SW480 (cell line): ENCODE data around the gene THSD8.
"Not testable (repeated sequence)": the region's sequence is repeated elsewhere in the genome, so short reads cannot be mapped to it uniquely, and the experiment has no call there.

Experiments used
- DNase-seq: peaks from one replicate; pipeline ENCODE4 v3.0.0-alpha.2; 2016; ENCODE audit warnings: low spot score

The THSD8 gene

DNA sequence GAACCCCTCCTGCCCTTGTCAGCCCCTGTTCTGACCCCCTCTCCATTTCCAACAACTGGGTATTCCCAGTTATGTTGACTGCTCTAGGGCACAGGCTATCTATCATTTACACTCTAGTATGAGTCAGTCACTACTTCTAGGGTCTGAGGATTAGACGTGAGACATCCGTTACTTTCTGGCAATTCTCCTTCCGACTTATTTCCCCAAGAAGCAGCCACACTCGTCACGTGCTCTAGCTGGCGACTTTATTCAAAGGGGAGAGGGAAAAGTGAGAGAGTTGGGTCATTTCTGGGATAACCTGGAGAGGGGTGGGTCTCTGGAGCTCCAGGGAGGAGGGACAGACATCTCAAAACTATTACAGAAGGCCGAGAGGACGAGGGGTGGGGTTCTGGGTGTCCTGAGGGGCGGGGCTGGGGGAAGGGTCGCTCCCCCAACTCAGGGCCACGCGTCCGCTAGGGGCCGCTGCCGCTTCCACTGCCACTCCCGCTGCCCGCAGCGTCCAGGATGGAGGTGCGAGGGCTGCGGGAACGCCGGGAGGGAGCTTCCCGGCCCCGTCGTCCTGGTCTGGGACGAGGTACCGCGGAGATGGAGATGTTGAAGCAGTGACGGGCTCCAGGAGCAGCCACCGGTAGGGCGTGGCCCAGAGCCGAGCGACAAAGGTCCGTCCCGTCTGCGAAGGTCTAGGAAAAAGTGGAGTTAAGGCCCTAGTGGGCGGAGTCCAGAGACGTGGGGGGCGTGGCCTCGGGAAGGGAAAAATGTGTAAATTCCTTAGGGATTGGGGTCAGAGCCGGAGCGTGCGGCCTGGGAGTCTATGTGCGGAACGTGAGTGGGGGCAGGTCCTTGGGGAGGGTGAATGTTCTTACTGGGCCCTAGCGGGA, 23.6 kb downstream of the THSD8 start:
- no peak for DNase-seq

DNA sequence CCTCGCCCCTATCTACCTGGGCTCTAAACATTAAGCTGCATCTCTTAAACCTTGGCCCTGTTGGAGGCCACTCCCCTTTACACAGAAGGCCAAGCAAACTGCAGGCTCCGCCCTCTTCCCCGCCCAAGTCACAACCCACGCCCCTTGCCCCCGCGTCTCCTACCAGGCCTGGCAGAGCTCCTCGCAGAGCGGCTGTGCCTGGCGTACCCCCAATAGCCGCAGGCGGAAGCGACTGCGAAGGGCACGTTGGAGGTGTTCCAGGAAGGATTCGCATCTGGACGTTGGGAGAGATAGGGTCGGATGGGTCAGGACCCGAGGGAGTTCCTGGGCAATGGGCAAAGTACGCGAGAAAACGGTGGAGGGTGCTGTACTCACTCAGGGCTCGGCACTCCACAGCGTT, 26.6 kb downstream of the THSD8 start:
- DNase-seq, result peak; percentile 63

DNA sequence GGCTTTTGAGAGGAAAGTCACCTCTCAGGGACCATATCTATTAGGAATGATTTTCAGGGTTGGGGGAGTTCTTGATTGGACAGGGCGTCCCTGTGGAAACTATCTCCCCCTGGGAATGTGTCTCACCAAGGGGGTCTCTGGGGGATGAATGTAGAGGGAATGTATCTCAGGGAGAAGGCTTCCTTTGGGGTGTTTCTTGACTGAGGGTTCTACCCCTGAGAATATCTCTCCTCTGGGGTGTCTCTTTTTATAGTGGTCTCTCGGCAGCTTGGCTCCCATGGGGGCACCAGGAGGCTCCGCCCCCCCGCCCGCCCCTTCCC, 31.5 kb downstream of the THSD8 start:
- no peak for DNase-seq

DNA sequence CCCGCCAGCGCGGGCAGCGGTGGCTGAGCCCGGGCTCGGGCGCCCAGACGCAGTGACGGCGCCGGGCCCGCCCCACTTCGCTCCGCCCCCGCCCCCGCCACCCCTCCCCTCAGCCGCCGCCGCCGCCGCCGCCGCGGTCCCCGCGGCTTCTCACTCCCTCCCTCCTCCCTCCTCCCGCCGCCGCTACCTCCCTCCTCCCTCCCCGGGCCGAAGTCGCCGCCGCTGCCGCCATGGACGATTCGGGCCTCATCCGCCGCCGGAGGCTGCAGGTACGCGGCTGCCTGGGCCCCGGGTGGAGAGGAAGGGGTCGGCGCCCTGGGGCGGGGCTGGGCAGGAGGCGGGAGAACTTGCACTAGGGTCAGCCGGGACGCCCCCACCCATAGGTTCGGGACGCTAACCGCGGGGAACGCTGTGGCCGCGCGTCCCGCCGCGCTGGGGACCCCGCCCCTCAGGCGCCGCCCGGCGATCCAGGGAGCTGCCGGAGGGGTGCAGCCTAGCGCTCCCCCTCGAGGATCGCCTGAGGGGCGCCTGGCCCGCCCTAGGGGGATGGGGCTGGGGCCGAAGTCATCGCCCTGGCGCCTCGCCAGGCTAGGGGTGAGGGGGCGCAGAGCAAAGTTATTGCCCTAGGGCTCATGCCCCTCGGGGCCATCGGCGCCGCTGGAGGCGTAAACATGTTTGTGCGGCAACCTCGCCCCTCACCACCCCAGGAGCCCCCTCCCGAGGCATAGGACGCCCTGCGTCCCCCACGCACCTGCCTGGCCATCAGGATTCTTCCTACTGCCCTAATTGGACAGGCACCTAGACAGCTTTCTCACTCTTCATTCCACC, 32.1 kb downstream of the THSD8 start:
- peak; percentile 44 for DNase-seq

DNA sequence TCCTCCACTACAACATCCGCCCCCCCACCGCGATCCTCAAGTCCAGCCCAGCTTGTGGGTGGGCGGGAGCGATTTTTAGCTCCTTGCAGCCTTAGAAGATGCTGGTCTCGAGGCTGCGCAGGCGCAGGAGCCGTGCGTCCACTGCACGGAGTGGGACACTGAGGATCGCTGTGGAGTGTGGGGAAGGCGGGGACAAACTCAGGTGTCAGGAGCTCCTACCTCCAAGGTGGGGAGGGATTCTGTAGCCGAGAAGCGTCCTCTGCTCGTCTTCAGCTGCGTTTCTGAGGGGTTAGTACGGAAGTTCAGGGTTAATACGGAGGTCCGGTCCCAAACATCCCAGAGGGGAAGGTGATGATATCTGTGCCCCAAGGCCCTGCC, 32.7 kb downstream of the THSD8 start, which contains the start of gene RTBDN:
Gene RTBDN (minus strand): TSS at position 14 of the 378 bp plus-strand sequence. CDS start 4,600 bp downstream, outside the sequence.
- DNase-seq, result no peak

DNA sequence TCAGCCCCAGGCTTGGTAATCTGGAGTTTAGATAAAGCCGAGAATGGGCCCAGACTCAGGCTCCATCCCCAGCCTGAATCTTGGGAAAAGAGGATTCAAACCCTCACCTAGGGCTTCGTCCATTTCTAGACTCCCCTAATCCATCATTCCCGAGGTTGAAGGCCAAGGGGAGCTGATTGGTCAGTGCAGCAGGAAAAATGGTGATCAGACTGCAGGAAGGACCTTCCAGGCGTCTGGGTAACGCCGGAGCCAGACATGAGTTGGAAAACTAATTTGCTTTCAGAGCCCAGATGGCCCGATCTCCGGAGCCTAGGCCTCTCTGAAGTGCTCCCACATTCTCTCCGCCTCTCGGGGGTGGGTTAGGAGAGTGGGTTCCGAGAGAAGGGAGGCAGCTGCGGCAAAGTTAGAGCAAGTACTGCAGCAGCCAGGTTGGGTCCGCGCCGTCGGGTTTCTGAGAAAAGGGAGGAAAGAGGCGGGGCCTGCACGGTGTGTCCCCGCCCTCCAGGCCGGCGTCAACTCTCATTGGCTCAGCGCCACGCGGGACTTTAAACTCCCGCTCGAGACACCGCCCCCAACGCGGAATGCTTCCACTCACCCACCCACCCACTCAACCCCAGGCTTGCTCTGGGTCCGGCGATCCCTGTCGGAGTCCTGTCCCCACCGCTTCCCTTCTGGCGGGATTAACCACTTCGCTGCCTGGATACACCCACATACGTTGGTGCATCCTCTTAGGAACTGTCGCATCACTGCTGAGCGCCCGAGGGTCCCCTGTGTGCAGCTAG, 33.3 kb downstream of the THSD8 start:
- DNase-seq, result peak; percentile 46

DNA sequence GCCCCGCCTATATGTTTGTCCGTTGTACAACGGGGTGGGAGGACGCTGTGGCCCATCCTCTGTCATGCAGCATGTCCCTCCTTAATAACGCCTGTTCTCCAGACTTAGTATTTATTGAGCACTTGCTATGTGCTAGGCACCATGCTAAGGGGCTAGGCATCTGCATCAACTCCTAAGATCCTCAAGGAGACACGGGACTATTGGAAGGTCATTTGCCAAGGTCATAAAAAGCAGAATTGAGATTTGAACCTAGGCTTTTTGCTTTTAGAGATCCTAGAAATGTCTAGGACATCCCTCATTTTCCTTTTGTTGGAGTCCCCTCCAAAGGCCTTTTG, 34.6 kb downstream of the THSD8 start:
- no peak for DNase-seq

DNA sequence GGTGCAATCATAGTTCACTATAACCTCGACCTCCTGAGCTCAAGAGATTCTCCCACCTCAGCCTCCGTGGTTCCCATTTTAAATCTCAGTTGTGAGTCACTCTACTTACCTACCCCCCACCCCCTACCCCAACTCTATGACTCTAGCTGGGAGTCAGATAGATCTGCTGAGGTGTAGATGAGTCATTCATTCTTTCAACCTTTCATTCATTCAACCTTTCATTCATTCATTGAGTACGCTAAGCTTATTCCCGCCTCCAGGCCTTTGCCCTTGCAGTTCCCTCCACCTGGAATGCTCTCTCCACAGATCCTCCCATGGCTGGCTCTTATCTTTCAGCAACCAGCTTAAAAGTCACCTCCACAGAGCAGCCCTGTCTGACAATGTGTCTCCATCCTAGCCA, 35.4 kb downstream of the THSD8 start:
- DNase-seq, result no peak

DNA sequence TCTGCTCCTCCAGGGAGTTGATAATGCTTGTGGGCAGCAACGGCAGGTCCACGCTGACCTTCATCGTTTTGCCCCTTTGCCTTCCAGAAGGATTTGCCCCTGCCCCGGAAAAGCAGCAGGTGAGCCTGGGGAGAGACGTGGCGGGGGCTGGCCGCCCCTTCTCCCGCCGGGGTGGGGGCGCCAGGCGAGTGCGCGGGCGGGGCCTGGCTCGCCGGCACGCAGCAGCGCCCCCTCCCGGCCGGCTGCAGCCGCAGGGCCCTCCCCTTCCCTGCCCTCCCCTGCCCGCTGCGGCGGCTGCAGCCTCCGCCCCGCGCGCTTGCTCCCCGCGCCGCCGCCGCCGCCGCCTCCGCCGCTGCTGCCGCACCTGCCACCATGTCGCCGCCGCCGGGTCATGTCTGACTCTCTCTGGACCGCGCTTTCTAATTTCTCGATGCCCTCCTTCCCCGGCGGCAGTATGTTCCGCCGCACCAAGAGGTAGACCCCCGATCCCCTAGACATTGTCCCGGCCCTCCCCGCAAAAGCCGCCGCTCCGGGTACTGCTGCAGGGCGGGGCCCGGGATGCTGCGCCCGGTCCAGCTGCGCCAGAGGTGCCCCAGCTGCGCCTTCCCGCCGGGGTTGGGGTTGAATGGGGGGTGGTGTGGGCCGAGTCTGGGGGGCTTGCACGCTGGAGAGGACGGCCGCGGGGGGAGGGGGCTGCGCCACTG, 36.5 kb downstream of the THSD8 start, which contains the start of gene MAST1:
Gene MAST1 (plus strand): TSS at position 334 of the 704 bp plus-strand sequence. CDS start 58 bp downstream, at position 392.
- peak; percentile 58 for DNase-seq

DNA sequence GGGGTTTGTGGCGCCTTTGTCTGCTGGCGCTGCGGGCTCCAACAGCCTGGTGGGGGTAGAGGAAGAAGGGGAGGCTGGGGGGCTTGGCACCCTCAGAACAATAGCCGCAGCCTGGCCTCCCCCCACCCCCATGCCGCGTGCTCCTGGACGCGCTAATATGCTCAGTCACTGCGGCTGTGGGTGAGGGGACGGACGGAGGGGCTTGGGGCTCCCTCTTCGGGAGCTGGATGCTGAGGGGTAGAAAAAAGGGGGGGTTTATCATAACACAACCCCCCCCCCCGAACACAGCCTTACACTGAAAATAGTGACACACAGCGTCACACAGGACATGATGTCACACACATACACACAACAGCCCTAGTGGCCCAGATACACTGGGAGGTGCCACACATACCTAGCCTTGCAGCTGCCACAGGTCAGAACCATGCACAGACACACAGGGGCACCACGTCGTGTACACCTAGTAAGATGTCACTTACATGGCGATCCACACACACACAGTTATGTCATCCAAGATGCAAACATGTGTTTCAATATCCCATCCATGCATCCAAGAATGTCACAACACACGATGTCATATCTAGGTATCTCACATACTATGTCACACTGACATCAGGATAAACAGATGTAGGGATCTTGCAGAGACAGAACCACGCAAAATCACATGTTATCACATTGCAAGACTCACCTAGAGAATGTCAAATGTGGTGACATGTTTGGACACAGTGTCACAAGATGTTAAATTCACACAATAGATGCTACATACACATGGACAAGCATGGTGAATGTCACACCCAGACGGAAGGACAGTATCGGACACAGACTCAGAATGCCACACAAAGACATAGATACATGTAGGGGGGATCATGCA, 37.3 kb downstream of the THSD8 start:
- DNase-seq, result no peak

DNA sequence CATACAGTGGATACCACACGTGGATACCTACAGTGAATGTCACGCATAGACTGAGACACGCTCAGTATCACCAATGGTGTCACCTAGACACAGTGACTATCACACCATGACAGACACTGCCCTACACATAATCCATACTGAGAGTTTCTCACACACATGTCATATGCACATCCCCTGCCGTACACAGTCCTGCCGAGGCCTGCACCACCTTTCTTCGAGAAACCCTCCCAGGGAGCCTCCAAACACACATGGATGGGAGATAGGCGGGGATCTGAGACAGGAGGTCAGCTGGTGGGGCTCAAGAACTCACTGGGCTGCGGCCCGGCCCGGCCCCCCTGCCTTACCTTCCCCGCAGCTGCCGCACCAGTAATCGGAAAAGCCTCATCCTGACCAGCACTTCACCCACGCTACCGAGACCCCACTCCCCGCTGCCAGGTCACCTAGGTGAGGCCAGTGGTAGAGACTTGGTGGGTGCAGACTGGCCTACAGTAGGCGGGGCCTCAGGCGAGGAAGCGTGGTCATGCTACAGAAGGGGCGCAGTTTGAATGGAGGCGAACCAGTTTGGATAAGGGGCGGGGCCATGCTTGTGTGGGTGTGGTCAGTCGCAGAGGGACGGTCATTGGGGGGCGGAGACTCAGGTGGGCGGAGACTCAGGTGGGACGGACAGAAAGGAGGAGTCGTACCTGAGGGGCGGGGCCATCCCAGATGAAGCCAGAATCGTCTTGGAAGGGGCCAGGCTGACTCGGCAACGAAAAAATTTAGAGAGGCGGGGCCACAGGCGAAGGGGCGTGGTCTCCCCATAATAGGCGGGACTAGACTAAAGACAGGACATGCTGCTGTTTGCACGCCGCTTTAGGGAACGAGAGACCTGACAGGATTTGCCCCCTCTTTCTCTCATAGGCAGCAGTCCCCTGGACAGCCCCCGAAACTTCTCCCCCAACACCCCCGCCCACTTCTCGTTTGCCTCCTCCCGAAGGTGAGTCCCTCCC, 38.5 kb downstream of the THSD8 start:
- peak; percentile 76 for DNase-seq

DNA sequence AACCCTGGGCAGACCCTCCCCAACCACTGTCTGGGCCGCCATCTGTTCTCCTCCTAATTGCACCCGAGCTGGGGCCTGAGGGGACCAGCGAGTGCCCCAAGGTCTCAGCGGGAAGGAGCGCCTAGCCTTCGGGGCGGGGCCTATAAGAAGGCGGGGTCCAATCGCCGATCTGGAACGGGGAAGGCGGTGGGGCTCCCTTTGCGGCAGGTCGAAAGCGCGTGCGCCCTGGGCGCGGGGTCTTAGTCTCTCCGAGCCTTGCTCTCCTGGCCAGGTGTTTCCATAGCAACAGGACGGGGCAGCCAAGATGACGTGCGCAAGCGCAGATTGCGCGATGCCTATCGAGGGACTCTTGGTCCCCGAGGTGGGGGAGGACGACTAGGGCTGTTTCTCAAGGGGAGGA, 39.2 kb downstream of the THSD8 start:
- no peak for DNase-seq

DNA sequence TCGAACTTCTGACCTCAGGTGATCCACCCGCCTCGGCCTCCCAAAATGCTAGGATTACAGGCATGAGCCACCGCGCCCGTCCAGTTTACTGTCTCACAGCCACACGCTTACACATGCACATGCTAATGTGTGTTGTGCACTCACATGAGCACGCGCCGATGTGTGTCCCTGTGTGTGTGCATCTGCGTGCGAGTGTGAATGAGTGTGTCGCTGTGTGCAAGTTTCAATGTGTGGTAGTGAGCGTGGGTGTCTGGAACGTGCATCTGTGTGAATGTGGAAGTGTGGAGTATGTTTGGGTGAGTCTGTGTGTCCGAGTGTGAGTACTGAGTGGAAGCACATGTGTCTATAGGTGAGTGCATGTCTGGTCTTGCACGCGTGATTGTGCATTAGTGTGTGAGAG, 40.6 kb downstream of the THSD8 start:
- DNase-seq, result no peak

DNA sequence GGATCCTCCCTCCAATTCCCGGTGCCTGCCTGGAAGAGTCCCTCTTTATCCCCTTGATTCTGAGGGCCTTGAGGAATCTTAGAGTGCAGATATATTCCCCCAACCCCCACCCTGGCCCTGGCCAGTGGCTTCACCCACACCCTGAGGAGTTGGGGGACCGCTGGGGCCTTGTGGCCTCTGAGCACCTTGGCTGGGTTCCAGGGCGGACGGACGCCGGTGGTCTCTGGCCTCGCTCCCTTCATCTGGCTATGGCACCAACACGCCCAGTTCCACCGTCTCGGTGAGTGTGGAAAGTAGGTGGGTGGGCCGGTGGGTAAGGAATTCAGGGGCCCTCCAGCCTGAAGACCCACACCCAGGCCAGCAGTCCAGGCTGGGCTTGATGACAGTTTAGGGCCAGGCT, 41.5 kb downstream of the THSD8 start:
- no peak for DNase-seq

DNA sequence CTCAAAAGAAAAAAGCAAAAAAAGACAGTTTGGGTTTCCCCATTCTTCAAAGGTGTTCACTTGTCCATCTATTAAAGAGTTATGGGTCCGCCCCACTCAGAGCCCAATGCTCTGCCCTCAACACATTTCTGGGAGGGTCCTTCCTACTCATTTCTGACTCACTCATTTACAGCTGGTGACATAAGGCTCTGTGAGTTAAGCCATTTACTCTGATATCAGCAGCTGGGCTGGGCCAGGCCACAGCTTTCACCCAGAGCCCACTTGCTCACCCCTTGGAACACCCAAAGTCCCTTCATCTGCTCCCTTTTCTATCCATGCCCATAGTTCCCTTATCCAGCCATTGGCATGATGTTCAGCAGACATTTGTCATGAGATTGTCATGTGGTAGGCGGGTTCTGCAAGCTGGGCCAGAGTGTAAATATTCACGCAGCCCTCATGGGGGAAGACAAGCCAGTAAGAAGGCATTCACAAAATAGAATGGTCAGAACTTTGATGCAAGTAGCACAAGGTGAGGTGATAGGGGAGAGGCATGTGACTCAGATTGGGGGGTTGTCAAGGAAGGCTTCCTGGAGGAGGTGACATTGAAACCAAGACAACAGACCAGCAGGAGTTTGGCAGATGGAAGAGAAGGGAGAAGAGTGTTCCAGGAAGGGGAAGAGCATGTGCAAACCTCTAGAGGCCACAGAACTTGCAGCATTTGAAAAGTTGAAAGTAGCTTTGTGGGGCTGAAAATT, 42.3 kb downstream of the THSD8 start:
- DNase-seq, result no peak

DNA sequence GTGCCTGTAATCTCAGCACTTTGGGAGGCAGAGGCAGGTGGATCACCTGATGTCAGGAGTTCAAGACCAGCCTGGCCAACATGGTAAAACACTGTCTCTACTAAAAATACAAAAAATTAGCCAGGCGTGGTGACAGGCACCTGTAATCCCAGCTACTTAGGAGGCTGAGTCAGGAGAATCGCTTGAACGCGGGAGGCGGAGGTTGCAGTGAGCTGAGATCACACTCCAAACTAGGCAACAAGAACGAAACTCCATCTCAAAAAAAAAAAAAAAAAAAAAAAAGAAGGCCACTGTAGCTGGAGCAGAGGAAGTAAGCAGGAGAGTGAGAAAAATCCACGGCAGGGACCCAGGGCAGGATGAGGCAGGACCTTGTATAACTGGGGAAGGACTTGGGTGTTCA, 44.7 kb downstream of the THSD8 start:
- not testable (repeated sequence) for DNase-seq

DNA sequence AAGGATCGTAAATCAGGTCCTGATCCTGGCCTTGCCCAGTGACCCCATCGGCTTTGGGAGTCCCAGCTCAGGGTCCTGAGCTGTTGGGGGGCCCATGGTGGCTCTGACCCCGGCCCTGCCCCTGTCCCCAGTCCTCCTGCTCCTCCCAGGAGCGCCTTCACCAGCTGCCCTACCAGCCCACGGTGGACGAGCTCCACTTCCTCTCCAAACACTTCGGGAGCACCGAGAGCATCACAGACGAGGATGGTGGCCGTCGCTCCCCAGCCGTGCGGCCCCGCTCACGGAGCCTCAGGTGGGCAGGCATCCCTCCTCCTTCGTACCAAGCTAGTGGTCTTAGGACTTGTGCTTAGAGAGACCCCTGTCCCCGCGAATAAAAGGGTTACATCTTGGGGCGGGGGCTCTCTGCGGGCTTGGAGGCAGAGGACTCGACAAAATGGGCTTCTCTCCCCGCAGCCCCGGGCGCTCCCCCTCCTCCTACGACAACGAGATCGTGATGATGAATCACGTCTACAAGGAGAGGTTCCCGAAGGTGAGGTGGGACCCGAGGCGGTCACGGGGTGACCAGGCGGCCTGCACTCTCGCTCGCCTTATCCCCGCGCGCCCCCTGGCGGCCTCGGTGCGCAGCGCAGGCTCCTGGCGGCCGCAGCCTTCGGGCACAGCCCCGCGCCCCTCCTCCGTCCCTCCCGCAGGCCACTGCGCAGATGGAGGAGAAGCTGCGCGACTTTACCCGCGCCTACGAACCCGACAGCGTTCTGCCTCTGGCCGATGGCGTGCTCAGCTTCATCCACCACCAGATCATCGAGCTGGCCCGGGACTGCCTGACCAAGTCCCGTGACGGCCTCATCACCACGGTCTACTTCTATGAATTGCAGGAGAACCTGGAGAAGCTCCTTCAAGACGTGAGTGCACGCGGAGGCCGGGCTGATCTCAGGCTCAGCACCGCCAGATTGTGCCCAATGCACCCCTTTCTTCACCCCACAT, 45.6 kb downstream of the THSD8 start:
- peak; percentile 77 for DNase-seq
